ENCODE results near the gene CCDC127.

The CCDC127 gene

DNA sequence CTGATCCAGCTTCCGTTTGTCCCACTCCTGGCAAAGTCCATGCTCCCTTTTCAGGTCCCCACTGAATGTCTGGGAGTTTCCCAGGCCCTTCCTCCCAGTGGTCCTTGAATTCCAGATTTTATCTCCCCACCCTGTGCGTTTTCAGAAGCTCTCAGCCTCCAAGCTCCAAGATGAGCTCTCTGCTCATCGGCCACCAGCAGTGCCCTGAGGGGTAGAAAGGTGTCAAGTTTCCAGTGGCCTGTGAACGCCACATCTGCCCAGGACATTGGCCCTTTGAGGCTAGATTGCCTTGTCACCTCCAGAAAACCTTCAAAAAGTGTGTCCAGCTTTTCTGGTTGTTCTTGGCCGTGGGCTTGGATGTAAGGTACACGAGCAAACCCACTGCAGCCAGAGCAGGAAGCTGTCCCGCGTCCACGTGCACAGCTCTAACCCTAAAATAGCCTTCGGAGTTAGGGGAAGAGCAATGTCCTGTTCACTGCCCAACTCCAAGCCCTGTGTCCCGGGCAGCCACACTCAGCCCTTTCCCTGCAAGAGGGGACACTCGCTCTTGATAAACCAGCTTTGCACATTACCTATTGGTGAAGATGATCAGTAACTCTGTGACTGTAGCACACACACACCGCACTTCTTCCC is 37.6 kb downstream of the CCDC127 start:
- no peak overlapping the region for H3K9ac ChIP-seq (ENCODE audit: low read depth, low read length)
- H3K36me3 ChIP-seq (ENCODE audit: control insufficient read depth, insufficient read depth, low read length): peaks cover 21% of the 10 kb centered on the region
- H3K27ac ChIP-seq (ENCODE audit: low read depth, low read length): no peak overlapping the region
- no peak overlapping the region for H3K4me3 ChIP-seq (ENCODE audit: low read depth, low read length)
- H3K9me3 ChIP-seq (ENCODE audit: control insufficient read depth, insufficient read depth, low read length): no peaks in the 10 kb centered on the region
- no peaks in the 10 kb centered on the region for H3K27me3 ChIP-seq (ENCODE audit: control insufficient read depth, insufficient read depth, low read length)
- H3K4me1 ChIP-seq (ENCODE audit: control insufficient read depth, insufficient read depth, low read length): peaks cover 6% of the 10 kb centered on the region; the same call in 1 of the 2 replicates

DNA sequence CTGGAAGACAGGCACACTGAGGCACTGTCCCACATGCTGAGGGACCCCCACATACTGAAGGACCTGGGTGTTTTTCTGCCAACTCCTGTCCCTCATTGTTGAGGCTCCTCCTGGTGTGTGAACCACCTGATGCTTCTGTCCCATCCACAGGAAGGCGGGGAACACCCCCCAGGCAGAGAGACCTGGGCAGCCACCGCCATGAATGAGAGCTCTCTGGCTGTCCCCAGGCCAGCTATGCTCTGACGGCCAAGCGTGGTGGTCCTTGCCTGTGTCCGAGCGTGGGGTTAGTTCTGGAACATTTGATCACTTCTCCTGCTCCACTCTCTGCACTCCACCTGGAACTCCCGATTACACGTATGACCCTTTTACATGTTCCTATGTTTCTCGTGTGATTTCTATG is 38.6 kb downstream of the CCDC127 start:
- H3K9ac ChIP-seq (ENCODE audit: low read depth, low read length): no peak overlapping the region
- no peaks in the 10 kb centered on the region for H3K27me3 ChIP-seq (ENCODE audit: control insufficient read depth, insufficient read depth, low read length)
- H3K4me3 ChIP-seq (ENCODE audit: low read depth, low read length): no peak overlapping the region
- peaks cover 24% of the 10 kb centered on the region for H3K36me3 ChIP-seq (ENCODE audit: control insufficient read depth, insufficient read depth, low read length)
- no peak overlapping the region for H3K27ac ChIP-seq (ENCODE audit: low read depth, low read length)
- H3K9me3 ChIP-seq (ENCODE audit: control insufficient read depth, insufficient read depth, low read length): no peaks in the 10 kb centered on the region
- H3K4me1 ChIP-seq (ENCODE audit: control insufficient read depth, insufficient read depth, low read length): peaks cover 6% of the 10 kb centered on the region; the same call in 1 of the 2 replicates

DNA sequence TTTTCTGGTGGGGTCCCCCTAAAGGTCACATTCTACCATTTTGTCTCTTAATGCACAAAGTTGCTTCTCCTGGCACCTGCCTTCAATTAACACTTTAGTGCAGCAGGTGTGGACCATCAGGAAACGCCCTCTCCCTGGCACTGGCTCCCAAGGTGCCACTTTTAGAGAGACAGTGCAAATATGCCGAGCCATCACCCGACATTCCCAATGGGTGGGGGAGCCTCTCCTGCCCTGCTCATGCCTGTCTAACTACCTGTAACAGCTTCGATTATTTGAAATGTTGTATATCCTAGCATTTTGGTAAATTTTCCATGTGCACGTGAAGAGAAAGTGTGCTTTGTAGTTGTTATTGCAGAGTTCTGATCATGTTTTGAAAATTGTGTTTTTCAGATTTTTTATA is 39.8 kb downstream of the CCDC127 start:
- Histone ChIP-seq H3K9me3 (ENCODE audit: control insufficient read depth, insufficient read depth, low read length) (no peaks in the 10 kb centered on the region), H3K9ac (ENCODE audit: low read depth, low read length) (no peak overlapping the region), H3K4me1 (ENCODE audit: control insufficient read depth, insufficient read depth, low read length) (peaks cover 6% of the 10 kb centered on the region; the same call in 1 of the 2 replicates), H3K4me3 (ENCODE audit: low read depth, low read length) (no peak overlapping the region), H3K36me3 (ENCODE audit: control insufficient read depth, insufficient read depth, low read length) (peaks cover 31% of the 10 kb centered on the region), H3K27ac (ENCODE audit: low read depth, low read length) (no peak overlapping the region), H3K27me3 (ENCODE audit: control insufficient read depth, insufficient read depth, low read length) (no peaks in the 10 kb centered on the region)

DNA sequence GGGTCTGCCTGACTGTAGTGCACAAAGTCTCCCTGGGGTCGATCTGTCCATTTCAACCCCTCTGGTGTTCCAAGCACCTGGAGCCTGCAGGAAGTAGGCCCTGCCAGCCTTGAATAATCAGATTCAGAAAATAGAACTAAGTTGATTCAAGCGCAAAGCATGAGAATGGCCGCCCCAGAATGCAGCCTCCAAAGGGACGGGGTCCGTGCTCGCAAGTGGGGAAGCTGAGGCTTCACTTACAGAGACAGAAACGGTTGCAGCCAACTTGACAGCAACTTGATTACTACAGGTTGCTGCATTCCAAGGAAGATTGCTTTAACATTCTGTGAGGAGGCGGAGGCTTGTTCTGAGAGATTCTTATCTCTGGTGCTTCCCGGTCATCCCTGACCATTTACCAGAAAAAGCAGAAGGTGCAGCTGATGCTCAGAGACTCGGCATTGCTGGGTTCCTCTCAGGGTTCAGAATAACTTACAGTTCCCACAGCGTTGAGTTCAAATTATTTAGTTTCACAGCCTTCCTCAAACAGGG is 41.6 kb downstream of the CCDC127 start:
- H3K27me3 ChIP-seq (ENCODE audit: control insufficient read depth, insufficient read depth, low read length): no peaks in the 10 kb centered on the region

DNA sequence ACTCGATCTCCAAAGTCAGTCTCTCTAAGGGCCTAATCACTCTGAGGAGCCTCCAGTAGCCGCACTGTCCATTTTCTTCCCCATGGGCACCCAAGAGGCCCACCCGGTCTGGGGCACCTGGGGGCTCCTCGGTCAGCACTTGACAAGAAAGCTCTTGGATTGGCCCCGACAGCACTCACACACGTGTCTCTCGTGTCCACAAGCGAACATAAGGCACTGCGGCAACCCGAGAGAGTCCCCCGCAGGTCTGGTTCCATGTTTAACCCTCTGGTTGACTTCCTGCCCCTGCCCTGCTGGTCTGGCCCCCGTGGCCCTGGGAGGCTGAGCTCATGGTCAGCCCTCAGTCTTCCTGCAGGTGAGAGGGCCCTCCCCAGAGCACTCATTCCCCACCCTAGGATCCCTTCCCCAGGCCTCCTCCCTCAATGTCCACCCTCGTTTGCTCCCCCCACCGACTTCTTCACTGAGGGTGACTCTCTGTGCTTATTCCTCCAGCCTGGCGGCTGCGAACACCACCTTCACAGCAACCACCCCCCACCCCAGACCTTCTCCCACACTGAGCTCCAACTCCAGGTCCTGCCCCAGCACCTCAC is 43.0 kb downstream of the CCDC127 start:
- no peaks in the 10 kb centered on the region for H3K27me3 ChIP-seq (ENCODE audit: control insufficient read depth, insufficient read depth, low read length)
- no peak overlapping the region for H3K27ac ChIP-seq (ENCODE audit: low read depth, low read length)
- H3K4me3 ChIP-seq (ENCODE audit: low read depth, low read length): no peak overlapping the region
- peaks cover 27% of the 10 kb centered on the region for H3K36me3 ChIP-seq (ENCODE audit: control insufficient read depth, insufficient read depth, low read length)
- no peaks in the 10 kb centered on the region for H3K4me1 ChIP-seq (ENCODE audit: control insufficient read depth, insufficient read depth, low read length)
- no peak overlapping the region for H3K9ac ChIP-seq (ENCODE audit: low read depth, low read length)
- H3K9me3 ChIP-seq (ENCODE audit: control insufficient read depth, insufficient read depth, low read length): no peaks in the 10 kb centered on the region

More for the DNA sequence above, 41.6 kb downstream of the CCDC127 start:
- Histone ChIP-seq H3K4me1 (ENCODE audit: control insufficient read depth, insufficient read depth, low read length) (peaks cover 6% of the 10 kb centered on the region; the same call in 1 of the 2 replicates), H3K27ac (ENCODE audit: low read depth, low read length) (no peak overlapping the region), H3K4me3 (ENCODE audit: low read depth, low read length) (no peak overlapping the region), H3K9ac (ENCODE audit: low read depth, low read length) (no peak overlapping the region), H3K9me3 (ENCODE audit: control insufficient read depth, insufficient read depth, low read length) (no peaks in the 10 kb centered on the region), H3K36me3 (ENCODE audit: control insufficient read depth, insufficient read depth, low read length) (peaks cover 24% of the 10 kb centered on the region)

DNA sequence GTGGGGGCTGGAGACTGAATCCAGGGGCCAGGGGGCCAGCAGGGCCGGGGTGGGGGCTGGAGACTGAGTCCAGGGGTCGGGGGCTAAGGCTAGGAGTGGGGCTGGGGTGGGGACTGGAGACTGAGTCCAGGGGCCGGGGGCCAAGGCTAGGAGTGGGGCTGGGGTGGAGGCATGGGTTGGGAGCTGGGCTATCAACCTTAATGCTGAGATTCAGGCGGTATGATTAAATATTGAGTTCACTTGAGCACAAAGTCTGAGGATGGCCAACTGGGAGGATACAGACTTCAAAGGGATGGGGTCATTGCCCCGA is 43.7 kb downstream of the CCDC127 start:
- Histone ChIP-seq H3K9ac (ENCODE audit: low read depth, low read length) (no peak overlapping the region), H3K27ac (ENCODE audit: low read depth, low read length) (no peak overlapping the region), H3K4me1 (ENCODE audit: control insufficient read depth, insufficient read depth, low read length) (no peaks in the 10 kb centered on the region), H3K27me3 (ENCODE audit: control insufficient read depth, insufficient read depth, low read length) (no peaks in the 10 kb centered on the region), H3K36me3 (ENCODE audit: control insufficient read depth, insufficient read depth, low read length) (peaks cover 27% of the 10 kb centered on the region), H3K9me3 (ENCODE audit: control insufficient read depth, insufficient read depth, low read length) (no peaks in the 10 kb centered on the region), H3K4me3 (ENCODE audit: low read depth, low read length) (no peak overlapping the region)

DNA sequence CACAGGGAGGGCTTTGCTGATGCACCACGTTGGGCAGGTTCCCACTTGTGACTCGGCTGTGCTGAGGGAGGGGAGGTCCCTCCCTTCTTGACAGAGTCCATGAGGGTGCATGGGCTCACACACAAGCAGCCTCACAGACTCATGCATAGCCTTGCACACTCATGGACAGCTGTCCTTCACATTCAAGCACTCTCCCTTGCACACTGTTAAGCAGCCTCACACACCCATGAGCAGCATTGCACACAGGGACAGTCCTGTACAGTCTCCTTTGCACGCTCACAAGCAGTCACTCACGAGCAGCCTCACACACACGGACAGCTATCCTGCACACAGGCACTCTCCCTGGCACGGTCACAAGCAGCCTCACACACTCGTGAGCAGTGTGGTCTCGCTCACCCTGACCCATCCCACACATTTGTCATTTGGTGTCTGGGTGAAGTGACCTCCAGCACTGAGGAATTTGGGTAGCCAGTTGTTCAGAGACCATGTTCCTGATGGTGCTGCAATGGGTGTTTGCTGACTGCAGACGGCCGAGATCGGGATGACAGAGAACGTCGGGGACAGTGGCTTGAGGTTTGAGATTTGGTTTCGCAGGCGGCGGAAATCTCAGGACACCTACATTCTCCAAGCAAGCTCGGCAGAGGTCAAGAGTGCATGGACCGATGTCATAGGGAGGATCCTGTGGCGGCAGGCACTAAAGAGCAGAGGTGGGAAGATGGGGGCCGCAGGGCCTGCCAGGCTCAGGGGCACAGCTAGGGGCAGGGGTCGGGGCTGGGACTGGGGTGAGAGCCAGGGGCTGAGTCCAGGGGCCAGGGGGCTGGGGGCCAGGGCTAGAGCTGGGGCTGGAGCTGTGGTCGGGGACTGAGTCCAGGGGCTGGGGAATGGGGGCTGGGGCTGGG is 44.3 kb downstream of the CCDC127 start:
- Histone ChIP-seq H3K36me3 (ENCODE audit: control insufficient read depth, insufficient read depth, low read length) (peaks cover 27% of the 10 kb centered on the region), H3K27me3 (ENCODE audit: control insufficient read depth, insufficient read depth, low read length) (no peaks in the 10 kb centered on the region)

DNA sequence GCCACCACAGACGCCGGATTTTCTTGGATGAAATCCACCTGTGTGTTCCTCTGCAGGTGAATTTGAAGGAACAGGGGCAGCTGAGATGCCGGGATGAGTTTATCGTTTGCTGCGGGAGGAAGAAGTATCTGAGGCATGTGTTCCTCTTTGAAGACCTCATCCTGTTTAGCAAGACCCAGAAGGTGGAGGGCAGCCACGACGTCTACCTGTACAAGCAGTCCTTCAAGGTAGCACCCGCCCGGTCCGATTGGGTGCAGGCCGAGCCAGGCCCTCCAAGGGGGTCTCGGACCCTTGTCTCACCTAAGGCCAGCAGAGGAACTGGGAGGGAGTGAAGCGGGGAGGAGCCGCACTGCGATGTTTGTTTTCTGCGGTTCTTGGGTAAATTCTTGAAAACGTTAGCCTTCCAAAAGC is 45.1 kb downstream of the CCDC127 start:
- H3K4me3 ChIP-seq (ENCODE audit: low read depth, low read length): no peak overlapping the region
- peaks cover 27% of the 10 kb centered on the region for H3K36me3 ChIP-seq (ENCODE audit: control insufficient read depth, insufficient read depth, low read length)
- H3K27me3 ChIP-seq (ENCODE audit: control insufficient read depth, insufficient read depth, low read length): no peaks in the 10 kb centered on the region
- H3K4me1 ChIP-seq (ENCODE audit: control insufficient read depth, insufficient read depth, low read length): no peaks in the 10 kb centered on the region
- no peak overlapping the region for H3K9ac ChIP-seq (ENCODE audit: low read depth, low read length)
- H3K27ac ChIP-seq (ENCODE audit: low read depth, low read length): no peak overlapping the region
- no peaks in the 10 kb centered on the region for H3K9me3 ChIP-seq (ENCODE audit: control insufficient read depth, insufficient read depth, low read length)

More for the DNA sequence above, 44.3 kb downstream of the CCDC127 start:
- Histone ChIP-seq H3K27ac (ENCODE audit: low read depth, low read length) (no peak overlapping the region), H3K9ac (ENCODE audit: low read depth, low read length) (no peak overlapping the region), H3K4me1 (ENCODE audit: control insufficient read depth, insufficient read depth, low read length) (no peaks in the 10 kb centered on the region), H3K9me3 (ENCODE audit: control insufficient read depth, insufficient read depth, low read length) (no peaks in the 10 kb centered on the region), H3K4me3 (ENCODE audit: low read depth, low read length) (no peak overlapping the region)

DNA sequence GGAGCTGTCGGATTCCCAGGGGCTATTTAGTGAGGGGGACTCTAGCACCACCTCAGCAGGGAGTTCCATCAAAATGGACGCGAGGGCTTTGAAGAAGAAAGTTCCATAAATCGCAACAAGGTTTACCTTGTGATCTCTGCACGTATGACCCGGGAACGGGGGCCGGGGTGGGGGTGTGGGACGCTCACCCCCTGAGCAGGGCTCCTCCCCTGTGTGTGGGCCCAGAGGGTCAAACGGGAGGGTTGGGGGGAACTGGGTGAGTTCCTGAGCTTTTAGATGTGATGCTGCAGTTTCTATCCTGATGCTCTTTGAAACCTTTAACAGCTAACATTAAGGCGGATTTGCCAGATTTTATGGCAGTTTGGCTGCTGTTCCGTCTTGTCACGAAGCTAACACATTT is 45.5 kb downstream of the CCDC127 start:
- Histone ChIP-seq H3K9ac (ENCODE audit: low read depth, low read length) (no peak overlapping the region), H3K36me3 (ENCODE audit: control insufficient read depth, insufficient read depth, low read length) (peaks cover 27% of the 10 kb centered on the region), H3K9me3 (ENCODE audit: control insufficient read depth, insufficient read depth, low read length) (no peaks in the 10 kb centered on the region), H3K27me3 (ENCODE audit: control insufficient read depth, insufficient read depth, low read length) (no peaks in the 10 kb centered on the region), H3K4me1 (ENCODE audit: control insufficient read depth, insufficient read depth, low read length) (no peaks in the 10 kb centered on the region), H3K4me3 (ENCODE audit: low read depth, low read length) (no peak overlapping the region), H3K27ac (ENCODE audit: low read depth, low read length) (no peak overlapping the region)

DNA sequence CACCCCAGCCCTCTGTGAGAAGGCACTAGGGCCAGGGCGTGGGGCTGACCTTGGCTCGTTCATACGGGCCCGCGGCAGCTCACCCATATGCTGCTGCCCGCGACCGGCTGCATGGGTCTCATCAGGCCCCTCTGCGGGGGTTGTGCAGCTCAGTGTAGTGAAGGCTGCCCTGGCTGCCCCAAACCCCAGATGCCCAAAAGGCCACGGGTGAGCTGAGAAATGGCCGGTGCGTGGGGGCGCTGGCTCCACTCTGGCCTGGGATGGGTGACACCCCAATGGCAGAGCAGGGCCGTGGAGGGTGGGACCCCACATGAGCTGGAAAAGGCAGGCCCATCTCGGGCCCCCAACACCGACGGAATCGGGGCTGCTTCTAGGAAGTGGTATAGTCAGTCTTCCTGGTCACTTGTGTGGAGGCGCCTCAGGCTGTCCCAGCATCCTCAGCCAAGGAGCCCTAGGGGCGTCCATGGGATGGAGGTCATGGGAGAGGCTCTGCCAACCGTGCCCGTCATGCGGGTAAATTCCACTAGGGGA is 46.1 kb downstream of the CCDC127 start:
- no peak overlapping the region for H3K4me3 ChIP-seq (ENCODE audit: low read depth, low read length)
- H3K27ac ChIP-seq (ENCODE audit: low read depth, low read length): no peak overlapping the region
- H3K4me1 ChIP-seq (ENCODE audit: control insufficient read depth, insufficient read depth, low read length): no peaks in the 10 kb centered on the region
- H3K9ac ChIP-seq (ENCODE audit: low read depth, low read length): no peak overlapping the region
- no peaks in the 10 kb centered on the region for H3K27me3 ChIP-seq (ENCODE audit: control insufficient read depth, insufficient read depth, low read length)
- no peaks in the 10 kb centered on the region for H3K9me3 ChIP-seq (ENCODE audit: control insufficient read depth, insufficient read depth, low read length)
- peaks cover 27% of the 10 kb centered on the region for H3K36me3 ChIP-seq (ENCODE audit: control insufficient read depth, insufficient read depth, low read length)

Measured in HUES48 (cell line).